Cerebellar cortex (tissue), 1 donor: Measurements from ENCODE around the gene LAMC1.

ENCODE experiments used
- DNase-seq: peaks from one replicate; pipeline ENCODE4 v3.0.0-alpha.2; 2015; ENCODE audit warnings: low spot score

LAMC1 gene

DNA sequence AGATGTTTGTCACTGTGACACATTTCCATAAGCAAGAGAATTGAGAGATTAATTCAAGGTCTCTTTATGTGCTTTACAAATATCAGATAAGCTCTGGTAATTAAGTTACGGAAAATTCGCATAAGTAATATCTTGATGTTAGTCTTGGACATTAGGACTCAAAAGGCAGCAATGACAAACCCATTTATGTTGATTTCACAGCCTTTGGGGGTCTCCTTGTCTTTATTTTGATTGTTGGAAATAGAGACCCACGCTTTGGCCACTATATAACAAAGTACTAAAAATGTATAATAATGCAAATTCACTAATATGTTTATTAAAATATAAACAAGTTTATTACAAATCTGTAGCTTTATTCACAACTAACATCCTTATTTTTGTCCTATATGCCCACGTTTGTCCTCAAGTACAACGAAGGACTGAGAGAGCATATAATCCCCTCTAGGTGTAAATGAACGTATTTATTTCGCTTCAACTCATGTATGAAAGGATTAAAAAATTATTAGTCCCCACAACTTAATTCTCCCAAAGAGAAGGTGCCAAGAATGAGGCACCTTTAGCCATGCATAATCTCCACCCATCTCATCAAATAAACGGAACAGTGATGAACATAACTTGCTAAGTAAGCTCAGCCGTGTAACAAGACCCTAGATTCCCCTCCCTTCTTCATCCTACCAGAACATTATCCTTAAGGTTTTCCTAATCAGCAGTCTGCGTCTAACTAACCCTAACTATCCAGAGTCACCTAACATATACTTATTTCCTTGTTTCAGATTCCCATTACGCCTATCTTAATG is 1.6 kb upstream of the LAMC1 start:
- DNase-seq = no peak

DNA sequence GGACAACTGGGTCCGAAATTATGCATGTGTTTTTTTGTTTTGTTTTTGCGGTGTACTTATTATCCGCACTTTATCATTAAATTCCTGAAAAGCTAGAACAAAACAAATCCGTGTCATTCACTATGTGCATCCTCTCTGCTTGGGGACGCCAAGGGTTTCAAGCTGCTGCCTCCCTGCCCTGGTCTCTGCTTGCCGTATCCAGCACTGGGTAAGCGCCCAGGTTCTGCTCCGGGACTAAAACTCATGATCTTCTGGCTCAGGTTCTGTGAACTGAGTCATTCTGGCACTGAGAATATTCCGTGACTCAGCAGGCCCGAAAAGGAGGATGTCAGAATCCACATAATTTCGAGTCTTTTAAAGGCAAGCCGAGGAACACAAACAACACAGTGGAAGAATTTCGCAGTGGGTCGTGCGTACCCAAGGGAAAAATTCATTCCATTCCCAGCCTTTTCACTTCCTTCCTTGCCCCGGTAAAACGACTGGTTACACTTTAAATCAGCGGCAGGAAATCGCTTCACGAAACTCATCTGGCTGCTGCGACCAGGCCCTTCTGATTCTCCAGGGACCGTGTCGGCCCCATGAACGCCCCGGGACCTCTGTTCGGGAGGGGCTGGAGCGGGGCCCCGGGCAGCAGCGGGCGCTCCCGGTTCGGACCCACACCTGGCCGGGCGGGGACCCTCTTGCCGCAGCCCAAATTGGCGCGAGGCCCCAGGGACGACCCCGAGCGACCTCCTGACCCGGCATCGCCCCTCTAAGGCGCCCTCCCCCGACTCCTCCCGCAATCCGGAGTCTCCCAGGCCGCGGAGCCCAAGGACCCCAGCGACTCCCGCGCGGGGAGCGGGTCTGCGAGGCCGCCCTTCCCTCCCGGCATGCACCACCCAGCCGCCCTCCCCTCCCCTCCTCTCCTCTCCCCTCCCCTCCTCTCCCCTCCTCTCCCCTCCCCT is 746 bp upstream of the LAMC1 start:
- DNase-seq = peak; percentile 88

DNA sequence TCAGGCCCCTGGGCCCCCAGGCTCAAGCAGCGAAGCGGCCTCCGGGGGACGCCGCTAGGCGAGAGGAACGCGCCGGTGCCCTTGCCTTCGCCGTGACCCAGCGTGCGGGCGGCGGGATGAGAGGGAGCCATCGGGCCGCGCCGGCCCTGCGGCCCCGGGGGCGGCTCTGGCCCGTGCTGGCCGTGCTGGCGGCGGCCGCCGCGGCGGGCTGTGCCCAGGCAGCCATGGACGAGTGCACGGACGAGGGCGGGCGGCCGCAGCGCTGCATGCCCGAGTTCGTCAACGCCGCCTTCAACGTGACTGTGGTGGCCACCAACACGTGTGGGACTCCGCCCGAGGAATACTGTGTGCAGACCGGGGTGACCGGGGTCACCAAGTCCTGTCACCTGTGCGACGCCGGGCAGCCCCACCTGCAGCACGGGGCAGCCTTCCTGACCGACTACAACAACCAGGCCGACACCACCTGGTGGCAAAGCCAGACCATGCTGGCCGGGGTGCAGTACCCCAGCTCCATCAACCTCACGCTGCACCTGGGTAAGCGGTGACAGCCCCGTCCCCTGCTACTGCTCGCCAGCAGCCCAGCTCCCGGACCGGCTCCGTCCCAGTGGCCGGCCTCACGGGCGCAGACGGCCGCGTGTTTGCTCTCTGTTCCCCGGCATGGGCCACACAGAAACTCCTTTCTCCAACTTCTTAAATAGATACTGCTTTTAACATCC is 539 bp downstream of the LAMC1 start:
- DNase-seq = peak; percentile 84

DNA sequence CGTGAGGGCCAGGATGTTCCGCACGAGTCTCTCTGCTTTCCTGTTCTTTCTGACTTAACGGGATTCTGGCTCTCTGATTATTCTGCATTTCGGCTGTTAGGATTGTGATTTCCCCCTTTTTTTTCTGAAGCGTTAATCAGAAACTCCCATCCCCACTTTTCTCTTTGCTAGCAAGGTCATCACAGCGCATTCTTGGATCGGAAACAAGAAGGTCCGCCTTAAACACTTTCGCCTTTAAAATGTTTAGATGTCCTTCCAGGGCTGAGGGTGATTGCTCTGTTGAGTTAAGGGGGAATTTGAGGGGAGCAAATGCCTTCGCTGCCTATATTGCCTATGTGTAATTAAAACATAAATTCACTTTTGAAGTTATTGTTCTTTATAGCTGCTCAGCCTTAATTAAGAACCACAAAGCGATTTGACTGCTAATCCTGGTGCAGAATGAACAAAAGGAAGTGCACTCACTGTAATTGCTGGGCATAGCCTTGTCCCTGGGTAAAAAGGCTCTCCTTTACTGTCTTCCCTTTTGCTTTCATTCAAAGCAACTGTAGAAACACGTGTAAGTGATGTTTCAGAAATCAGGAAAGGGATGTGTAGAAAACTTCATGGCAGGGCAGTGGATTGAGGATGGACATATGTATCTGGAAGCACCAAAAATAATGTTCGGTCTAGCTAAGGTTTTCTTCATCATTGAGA is 1.2 kb downstream of the LAMC1 start:
- peak; percentile 50 for DNase-seq

DNA sequence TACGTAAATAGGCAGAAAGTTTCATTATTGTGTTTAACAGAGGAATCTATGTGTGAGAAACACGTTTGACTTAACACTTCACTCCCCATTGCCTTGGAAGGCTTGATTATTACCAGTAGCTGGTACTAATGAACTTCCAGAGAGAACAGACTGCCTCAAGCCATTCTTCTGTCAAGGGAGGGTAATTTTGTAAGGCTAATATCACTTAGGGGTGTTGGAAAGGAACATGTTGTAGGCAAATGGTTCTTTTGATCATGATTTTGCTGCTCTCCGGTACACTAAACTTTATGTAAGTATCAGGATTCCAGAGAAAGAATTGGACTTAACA is 1.8 kb downstream of the LAMC1 start:
- no peak for DNase-seq

DNA sequence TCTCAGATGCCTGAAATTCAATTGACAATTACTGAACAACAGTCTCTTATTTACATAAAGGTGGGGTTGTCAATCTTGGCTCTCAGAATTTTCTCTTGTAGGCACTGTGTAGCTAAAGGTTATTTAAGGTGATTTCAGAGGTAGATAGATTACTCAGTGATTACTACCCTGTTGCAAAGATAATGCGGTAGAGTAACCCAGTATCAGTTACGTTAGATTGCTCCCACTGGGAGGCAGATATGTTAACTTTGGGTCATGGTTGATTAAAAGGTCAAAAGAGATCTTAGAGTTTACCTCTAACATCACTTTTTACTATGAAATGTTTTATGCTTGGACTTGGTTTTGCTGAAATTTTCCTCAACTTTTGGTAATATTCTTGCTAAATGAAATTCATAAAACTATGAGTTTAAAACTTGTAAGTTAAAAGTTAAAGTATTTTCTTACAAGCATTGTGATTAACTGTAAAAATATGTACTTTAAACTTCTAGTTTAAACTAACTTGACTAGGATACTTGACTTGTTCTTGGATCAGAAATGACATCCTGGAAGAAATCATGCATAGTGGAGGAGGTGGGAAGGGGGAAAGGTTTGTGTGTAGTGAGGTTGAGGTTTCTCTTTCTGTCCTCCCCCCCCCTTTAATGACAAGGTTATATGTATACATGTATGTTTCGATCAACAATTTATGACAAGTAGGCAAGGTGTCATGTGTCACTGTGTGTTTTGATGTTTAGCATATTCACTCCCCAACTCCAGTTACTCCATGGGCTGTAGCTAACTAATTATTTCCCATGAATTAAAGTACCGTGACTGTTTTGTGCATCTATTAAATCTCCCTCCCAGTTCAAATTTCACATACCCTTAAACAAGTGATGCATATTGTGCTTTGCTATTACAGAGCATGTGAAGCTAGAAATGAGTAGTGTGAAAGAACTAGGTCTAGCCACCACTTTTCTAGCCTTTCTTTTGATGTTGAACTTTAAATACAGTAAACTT is 2.9 kb downstream of the LAMC1 start:
- DNase-seq = no peak

DNA sequence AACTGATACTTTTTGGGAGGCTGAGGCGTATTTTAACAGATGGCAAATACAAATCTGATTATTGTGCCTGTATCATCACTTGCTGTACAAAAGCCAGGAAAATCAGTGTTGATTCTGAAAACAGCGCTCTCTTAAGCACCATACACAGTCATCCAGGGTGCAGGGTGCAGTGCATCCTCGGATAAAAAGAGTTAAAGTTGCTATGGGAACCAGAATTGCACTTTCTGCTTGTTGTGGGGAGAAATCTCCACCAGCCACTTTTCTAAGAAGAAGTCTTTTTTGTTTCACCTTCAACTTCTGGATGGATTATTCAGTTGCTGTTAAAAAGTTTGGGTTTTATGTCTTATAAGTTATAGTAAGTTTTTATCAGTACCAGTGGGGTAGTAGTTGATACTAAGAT is 3.8 kb downstream of the LAMC1 start:
- DNase-seq = no peak

DNA sequence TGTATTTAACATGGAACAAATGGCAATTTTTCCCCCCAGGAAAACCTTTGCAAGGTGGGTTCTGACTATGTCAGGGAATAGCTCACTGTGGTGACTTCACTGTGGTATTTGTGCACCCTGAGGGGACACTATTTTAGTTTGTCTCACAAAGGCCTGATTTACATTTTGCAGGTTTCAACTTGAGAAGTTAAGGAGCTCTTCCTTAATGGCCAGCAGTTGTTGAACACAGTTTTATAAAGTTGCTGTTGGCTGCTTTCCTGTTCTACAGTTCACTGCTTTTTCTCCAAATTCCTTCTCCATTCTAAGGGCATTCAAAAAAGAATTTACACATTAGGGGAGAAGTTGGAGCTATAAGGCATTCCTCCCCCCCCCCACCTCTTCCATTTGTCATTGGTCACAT is 4.6 kb downstream of the LAMC1 start:
- DNase-seq = no peak

DNA sequence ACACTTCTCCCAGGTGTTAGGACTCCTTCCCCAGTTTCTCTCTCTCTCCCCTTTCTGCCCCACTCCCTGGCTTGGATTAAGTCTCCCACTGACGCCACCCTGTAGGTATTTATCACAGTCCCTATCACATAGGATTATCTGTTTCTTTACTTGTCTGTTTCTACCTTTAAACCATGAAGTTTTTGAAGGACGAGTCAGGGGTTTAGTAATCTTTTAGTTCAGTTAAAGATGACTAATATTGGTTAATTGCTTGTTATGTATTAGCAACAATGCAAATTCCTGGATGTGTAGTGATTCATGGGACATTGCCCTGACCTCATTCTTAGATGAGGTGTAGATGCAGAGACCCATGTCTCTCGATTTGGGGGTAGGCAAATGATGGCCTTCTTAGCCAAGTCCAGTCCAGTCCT is 6.4 kb downstream of the LAMC1 start:
- DNase-seq = no peak

DNA sequence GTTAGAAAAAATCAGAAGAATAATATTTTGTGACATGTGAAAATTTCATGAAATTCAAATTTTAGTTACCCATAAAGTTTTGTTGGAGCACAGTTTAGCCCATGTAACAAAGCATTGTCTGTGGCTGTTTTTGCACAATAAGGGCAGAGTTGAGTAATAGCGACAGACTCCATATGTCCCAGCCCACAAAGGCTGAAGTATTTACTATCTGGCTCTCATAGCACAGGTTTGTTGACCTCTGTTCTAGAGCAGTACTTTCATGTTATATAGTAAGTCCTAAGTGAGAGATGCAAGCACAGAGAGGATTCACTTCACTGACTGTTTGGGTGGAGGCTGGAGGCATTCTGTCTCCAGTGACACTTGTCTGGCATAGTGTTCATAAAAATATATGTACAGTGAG is 6.8 kb downstream of the LAMC1 start:
- DNase-seq = no peak

DNA sequence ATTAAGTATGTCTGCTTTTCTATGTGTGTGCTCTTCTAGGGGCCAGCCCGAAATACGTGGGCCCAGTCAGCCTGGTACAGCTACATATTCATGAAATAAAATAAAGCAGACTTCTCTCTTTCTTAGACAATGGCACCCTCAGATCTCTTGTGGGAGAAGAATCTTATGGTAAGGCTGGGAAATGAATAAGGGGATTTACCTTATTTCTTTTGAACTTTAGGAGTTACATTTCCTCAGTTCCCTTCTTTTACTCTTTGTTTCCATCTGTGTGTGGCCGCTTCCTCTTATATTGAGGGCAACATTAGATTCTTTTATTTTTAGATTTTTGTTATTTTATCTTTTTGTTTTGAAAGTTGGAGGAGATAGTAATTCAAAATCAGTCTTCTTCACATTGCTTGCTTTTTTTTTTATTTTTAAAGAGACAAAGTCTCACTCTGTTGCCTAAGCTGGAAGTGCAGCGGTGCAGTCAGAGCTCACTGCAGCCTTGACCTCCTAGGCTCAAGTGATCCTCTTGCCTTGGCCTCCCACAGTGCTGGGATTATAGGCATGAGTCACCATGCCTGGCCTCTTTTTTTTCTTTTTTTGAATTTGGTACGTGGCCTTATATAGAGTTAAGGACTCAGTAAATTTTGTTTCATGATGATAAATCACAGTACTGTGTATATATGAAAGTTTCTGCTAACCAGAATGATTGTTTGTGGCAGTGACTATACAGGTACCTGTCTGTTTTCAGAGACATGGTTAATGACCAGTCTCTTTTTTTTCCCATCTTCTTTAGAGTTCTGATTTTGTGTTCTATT is 9.1 kb downstream of the LAMC1 start:
- no peak for DNase-seq

DNA sequence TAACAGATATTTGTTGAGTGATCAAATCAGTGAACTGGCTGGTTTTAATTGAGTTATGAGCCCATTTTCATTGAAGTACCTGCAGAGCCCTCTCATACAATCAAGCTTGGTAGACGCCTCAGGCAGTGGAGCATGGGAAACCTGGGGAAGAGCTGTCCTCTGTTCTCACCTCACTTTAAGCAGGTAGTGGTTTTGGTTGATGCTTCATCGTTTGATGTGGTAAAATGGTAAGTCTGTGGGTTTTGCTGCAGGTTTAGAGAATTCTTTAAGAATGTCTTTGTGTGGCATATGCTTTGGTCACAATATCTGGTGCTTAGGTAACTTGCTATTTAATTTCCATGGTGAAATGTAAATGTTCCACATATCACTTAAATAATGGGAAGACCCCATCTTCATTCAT is 10.0 kb downstream of the LAMC1 start:
- DNase-seq = no peak

DNA sequence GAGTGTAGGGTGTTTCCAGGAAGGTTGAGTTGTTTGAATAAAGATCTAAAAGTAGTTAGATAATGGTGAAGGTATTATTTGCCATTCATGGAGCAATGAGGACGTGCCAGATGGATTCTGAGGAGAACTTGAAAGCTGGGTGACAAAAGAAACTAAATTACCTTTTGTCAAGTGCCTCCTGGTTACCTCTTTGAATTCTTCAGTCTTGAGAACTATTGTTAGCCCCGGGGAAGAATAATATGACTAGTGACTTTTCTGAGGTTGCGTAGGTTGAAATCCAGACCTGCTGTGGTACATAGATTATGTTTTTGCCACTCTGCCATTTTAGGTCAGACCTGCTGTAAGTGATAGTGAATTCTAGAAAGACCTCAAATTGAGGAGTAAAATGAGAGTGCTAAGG is 11.5 kb downstream of the LAMC1 start:
- no peak for DNase-seq

DNA sequence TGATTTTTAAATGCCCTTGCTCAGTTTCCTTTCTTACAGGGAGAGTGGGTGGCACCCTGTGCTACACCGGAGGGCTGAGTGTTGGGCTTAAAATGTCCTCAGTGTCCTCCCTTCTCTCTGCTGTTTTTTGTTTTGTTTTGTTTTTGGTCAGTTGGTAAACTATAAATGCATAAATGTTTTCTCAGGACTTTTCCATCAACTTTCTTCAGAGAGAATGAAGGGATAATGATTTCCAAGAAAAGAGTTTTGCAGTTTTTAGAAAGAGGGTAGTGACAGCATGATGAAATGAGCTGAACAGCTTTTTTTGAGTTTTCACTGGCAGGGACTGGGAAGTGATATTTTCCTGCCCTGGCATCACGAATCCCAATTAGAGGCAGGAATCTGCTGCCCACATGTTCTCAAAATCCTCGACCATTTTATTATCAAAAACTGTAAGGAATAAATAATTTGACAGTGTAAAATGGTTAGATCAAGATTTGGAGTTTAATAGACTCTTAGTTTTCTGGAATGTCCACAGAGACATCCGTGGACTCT is 15.2 kb downstream of the LAMC1 start:
- no peak for DNase-seq

DNA sequence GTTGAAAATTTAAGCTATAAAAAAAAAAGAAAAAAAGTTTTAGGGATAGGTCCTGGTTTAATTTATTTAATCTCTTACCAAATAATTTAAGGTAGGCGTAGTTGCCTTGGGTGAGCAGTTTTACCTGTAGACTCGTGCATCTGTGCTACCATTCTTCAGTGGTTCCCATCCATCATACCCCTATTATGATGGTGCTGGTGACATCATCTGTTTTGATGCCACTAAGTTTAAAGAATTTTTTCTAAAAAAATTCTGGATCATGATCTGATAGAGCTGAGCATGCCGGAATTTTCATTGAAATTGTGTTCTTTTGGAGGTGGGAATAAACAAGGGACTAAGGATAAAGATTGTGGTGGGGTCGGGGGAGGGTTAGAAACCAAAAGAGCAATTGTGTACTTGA is 15.7 kb downstream of the LAMC1 start:
- DNase-seq = no peak

DNA sequence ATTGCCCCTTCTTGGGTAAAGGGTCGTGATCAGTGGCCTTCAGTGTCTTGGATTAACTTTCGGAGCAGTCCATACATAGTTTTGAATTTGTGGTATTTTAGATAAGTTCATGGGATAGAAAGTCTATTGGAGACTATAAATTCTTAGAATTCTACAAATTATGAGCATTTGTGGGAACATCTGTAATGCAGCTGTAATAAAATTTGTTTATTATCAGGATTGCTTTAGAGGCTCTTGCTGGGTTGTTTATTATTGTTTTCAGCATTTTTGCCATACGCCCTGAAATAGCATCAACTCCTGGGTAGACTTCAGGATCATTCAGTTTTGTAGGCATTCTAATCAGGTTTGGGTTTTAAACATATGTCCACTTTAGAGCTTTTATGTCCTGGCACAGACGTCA is 16.1 kb downstream of the LAMC1 start:
- no peak for DNase-seq

DNA sequence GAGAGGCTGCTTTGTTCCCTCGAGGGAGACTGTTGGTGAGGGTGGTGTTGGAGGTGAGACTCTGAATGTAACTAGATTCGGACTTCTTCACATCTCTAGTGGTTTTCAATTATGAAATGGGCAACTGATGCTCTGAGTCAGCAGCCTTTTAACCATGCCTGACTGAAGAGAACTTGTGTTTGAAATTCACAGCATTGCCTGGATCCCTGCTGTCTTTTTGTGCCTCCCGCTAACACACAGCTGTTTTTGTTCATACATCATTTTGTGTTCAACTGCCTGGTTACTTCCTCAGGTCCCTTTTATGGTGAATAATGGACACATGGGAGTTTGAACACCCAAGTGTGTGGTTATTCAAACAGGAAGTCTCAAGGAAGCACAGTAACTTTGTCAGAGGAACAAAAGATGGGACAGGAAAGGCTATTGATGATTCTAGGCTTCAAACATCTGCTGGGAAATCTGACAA is 16.8 kb downstream of the LAMC1 start:
- DNase-seq = peak; percentile 35

DNA sequence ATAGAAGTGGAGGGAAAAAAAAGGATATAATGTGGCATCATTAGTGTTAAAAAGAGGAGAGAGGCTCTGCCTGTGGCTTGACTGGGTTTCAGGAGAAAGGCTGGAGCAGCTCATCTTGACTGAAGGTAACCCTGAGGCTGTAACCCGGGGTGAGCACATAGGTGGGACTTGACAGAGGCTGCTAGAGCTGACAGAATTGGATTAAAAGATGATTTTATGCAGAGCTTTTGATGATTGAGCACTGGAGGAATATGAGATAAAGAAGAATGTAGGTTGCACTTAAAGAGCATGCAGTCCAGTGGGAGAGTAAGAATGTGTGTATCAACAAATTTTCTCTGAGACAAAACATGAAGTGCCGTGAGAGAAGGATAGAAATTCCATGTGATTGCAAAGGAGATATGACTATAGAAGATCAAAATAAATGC is 17.3 kb downstream of the LAMC1 start:
- DNase-seq = peak; percentile 30

DNA sequence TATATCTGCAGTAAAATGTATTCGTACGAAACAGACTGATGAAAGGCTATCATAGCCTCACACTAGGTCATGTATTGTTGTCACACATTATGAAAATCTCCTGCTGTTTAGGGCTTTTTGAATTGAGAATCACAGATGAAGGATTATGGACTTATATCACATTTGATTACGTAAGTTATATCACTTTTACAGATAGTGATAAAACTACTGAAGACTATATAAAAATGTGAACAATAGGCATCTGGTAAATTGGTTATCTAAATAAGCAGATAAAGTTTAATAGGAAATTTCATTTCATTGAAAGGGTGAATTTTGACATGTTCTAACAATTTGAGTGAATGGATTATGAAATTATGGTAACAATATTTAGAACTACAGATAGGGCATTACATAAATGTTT is 20.0 kb downstream of the LAMC1 start:
- no peak for DNase-seq
